SW480 (cell line): ENCODE results near the gene STARD7.
"Not testable (repeated sequence)": the region's sequence is repeated elsewhere in the genome, so short reads cannot be mapped to it uniquely, and the experiment has no call there.

Experiments used
- DNase-seq: peaks from one replicate; pipeline ENCODE4 v3.0.0-alpha.2; 2016; ENCODE audit warnings: low spot score

Gene STARD7

DNA sequence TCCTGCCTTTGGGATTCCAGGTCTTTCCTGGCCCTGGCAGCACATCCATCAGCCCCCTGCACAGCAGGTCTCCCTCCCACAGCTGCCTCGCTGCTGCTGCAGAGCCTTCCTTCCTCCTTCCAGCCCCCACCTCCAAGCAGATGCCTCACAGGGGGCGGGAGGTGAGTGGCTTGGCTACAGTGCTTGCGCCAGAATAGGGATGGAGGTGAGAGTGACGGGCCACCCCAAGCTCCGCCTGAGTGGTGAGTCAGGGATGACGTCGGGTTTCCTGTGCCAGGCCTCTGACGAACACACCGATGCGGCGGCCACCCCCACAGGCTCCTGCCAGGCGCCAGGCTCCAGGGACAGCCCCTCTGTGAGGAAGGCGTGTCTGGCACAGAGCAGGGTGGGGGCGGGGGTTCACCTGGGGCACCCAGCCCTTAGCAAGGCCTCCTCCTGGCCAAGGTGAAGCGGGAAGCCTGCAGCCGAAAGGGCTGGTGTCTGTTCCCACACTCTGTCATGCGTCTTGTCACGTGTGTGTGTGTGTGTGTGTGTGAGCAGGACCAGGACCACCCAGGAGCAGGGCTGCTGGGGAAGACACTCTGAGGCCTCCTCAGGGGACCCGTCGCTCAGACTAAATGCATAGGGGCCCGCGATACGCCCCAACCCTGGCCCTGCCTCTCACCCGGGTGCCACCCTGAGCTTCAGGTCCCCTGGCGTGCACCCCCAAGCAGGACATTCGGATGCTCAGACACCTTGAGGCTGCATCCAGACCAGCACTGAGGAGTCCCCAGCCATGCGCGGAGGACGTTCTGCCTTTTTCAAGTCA lies 60.0 kb downstream of the STARD7 start:
- peak; percentile 91 for DNase-seq

DNA sequence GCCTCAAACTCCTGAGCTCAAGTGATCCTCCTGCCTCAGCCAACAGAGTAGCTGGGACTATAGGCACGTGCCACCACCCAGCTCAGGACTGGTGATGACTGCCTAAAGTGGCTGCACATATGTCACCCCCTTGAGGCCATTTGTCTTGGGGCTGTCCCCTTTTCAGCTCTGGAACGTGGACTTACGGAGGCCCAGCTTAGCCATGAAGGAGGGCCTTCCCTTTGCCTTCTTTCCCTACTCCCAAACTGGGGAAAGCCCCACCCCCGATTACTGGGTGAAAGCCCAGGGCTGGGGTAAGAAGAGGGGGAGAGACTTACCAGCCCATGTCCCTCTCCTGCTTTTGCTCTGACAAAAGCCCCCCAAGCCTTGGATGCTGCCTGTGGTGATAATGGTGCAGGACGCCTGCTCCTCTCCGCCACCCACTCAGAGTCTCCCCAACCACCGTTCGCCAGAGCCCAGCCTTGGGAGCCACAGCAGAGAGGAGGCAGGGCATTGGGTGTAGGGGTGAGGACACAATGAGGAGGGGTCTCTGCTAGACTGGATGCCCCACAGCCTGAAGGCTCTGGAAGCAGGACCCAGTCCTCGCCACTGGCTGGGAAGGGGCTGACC lies 60.9 kb downstream of the STARD7 start:
- no peak for DNase-seq

DNA sequence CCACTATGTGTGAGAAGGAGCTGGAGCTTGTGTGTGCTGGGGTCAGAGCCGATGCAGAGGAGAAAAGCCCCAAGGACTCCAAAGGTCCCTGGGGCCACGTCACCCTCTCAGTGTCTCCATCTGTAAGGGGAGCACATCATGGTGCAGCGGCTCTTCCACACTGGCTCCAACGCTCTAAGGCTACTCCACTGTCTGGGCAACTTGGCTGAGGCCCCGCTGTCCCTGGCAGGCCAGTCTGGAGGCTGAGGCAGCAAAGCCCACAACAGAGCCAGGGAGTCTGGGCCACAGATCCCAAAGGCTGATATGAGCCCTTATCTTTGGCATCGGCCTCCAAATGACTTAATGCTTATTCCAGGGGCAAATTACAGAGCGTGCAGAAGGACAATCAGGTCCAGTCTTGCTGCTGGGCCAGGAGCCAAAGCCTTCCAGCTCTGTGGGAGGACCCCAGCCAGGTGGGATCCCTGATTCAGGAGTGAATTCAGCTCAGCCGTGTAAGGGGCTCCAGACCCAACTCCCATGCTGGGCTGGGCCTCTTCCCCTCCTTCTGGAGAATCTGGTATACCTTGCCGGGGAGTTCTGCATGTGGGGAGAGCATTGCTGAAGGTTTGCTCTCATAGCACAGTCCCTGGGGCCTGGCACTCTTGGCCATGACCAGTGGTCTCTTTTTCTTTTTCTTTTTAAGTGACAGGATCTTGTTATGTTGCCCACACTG lies 61.6 kb downstream of the STARD7 start:
- DNase-seq = peak; percentile 37

DNA sequence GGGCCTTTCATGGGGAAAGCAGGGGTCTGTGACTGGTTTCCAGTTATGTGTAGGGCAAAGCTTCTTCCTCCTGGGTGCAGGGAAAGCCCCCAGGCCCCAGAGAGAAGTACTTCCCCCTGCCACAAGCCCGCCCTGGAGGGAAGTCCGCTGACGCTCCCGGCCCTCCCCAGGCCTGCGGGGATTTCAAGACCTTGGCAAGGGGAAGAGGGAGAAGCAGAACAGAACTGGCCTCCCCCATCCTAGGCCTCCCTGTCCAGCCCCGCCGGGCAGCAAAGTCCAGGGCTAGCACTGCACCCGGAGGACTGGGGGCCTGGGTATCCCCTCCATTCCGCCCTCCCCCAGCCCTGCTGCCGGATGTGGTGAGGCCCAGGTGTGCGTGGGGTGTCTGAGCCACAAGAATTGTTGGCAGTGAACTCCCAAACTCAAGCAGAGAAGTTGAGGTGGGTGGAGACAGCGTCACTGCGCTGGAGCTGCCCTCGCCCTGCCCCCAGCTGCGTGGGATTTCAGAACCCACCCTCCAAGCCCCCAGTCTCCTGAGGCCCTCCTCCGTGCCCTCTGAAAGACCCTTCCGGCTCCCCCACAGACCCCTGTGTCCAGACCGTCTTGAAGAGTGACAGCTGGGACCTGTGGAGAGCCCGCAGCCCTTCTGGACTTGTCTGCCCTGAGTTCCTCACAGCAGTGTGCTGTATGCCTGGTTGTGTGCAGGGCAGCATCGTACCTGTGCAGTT lies 62.3 kb downstream of the STARD7 start:
- peak; percentile 61 for DNase-seq

DNA sequence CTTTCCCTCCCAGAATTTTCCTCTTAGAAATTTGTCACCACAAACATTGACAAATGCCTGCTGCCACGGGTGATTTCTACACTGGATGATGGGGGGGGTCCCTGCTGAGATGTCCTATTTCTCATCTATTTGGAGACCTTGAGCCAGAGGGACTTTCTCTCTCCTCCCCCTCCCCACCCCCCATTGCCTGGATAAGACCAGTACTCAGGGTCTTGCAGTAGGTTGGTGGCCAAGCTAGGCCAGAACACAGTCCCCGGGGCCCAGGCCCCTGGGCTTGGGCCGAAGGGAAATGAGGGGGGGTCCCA lies 62.8 kb downstream of the STARD7 start:
- DNase-seq = no peak

DNA sequence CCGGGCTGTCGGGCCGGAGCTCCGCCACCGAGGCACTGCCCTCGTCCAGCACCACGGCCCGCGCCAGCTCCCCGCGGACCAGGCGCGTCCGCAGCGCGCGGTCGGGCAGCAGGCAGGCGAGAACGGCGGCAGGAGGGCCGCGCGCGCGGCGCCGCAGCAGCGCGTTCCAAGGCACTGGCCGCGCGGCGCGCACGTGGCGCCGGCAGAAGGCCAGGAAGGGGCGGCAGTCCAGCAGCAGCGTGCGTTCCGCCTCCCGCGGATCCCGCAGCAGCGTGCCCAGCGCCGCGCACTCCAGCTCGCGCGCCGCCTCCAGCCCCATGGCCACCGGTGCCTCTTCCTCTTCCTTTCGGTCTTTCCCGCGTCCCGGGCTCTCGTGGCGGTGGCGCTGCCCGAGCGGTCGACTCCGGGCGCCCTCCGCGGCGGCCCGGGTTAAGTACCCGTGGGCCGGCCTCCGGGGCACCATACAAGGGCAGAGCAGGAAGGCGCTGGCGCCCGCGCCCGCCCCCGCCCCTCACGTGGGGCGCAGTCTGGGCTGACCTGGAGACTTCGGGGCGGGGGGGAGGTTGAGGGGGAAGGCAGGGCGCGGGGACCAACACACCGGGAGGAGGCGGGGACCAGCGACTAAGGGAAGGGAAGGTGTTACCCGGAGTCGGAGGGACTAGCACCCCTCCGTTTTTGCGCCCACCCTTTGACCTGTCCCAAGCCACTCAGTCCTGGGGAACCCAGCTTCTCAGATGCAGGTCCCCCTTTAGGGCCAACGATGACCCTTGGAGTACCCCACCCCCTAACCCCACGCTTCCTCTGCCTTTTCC lies 63.4 kb downstream of the STARD7 start, which contains the start of gene DUSP2:
Gene DUSP2 (minus strand): TSS at position 405 of the 812 bp plus-strand sequence. CDS start 86 bp downstream, at position 319.
- DNase-seq = peak; percentile 93

DNA sequence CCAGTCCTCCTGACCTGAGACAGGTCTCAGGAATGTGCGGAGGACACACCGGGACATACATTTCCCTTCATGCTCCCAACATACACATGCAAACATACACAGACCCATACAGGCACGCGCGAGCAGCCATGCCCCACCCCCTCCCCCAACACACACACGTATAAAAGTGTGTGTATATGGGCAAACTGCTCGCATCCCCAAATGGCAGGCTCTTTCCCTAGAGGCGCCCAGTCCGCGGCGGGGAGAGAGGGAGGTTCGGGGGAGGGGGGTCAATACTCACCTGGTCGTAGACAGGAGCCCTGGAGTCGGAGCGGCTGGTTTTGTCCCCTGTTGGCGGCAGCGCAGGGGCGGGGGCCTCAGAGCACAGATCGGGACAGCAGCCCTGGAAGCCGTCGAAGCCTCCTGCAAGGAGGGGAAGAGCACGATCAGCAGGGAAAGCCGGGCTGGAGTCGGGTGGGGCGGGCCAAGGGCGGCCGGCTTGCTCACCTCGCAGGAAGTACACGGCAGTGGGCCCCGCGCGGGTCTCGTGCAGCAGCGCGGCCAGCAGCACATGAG lies 64.1 kb downstream of the STARD7 start:
- peak; percentile 36 for DNase-seq

DNA sequence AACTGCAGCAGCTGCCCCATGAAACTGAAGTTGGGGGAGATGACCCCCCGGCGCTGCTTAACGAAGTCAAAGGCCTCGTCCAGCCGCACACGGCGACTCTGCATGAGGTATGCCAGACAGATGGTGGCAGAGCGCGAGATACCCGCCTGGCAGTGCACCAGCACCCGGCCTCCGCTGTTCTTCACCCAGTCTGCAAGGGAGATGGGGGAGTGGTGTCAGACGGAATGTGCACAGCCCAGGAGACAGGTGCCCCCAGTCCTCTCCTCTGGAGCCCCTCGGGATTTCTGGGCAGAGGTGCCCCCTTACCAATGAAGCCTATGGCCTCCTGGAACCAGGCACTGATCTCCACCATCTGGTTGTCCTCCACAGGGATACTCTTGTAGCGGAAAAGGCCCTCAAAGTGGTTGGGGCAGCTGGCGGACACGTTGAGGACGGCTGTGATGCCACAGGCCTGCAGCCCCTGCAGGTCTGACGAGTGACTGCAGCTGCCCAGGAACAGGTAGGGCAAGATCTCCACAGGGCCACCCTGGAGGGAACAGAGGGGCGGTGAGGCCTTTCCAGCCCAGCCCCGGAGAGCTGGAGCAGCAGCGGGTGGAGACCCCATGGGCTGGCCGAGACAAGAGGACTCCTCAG lies 64.7 kb downstream of the STARD7 start:
- DNase-seq = peak; percentile 71

DNA sequence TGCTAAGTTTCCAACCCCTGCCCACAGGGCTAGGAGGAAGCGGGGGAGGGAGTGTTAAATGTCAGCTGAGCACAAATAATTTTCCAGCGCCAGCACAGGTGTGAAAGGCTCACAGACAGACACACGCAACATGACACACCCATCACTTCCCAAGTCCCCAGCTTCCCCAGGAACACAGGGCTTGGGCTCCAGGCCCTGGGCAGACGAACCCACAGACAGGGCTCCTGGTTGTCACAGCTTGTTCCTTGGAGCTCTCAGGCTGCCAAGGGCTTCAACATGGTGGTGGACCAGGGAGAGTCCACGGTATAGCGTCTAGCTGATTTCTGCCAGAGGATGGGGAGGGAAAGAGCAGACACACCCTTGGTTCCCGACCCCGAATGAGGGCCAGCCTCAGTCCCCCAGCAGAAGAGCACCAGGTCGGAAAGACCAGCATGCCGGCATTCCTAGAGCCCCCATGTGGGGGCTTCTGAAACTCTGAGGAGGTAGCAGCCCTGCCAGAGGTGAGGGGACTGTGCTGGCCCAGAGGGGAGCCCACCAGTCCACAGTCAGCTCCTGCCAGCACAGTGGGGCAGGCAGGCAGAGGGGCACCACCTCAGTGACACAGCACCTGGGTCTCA lies 65.3 kb downstream of the STARD7 start:
- no peak for DNase-seq

DNA sequence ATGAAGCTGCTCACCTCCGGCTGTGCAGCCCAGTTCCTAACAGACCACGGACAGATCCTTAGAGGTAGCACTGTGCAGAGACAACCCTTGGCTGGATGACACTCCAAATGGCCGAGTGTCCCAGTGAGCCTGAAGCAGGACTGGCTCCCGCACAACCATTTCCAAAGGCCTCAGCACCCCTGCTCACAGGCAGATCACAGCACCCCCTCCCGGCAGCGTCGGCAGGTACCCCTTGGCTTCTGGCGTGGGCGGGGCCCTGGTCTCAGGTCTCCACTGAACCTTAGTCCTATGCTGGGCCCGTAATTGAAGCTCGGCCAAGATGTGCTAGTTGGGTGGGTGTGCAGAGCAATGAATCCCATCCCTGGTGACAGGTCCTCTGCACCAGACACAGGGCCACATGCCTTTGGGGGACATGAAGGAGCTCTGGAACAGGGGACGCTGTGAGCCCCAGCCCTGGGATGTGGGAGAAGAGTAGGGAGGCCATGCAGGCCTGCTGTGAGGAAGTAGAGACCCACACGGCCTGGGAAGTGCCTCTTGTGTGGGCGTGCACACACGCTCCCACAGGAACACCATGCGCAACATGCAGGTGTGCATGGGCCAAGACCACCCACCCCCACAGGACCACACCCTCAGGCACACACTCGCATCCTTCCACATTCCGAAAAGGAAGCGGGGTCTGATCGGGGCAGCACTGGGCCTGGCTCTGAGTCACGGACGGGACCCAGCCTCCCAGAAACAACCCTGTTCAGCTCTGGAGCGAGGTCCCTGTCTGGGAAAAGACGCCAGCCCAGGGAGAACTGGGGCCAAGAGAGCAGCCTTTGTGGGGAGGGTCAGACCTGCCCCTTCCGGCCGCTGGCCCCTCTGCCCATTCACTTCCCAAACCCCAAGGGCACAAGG lies 66.2 kb downstream of the STARD7 start:
- peak; percentile 34 for DNase-seq

DNA sequence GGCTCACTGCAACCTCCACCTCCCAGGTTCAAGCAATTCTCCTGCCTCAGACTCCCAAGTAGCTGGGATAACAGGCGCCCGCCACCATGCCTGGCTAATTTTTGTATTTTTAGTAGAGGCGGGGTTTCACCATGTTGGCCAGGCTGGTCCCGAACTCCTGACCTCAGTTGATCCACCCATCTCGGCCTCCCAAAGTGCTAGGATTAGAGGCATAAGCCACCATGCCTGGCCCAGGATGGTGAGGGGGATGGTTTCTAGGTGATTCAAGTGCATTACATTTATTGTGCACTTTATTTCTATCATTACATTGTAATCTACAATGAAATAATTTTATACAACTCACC lies 67.0 kb downstream of the STARD7 start:
- DNase-seq = not testable (repeated sequence)

DNA sequence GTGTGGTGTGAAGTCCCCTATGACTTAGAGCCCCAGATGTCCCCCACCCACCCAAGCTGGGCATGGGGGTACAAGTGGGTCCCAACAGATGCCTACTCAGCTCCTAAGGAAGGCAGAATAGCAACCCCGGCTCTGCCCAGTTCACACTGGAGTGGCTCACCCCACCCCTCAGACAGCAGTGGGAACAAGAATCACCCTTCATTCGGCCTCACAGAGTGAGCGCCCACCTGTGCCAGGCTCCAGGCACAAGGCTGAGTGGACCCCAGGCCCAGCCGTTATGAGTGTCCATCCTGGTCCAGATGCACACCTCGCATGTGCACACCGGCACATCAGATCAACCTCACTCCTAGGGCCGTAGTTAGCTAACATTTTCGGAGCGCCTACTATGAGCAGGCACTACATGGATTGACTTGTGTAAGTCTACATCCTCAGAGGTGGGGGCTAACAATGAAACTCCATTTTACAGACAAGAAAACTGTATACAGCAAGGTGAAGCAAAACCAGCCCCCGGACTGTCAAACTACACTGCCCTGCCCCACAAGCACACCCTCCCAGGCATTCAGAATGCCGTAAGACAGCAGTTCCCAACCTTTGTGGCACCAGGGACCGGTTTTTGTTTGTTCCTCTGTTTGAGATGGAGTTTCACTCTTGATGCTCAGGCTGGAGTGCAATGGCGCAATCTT lies 67.5 kb downstream of the STARD7 start:
- no peak for DNase-seq

DNA sequence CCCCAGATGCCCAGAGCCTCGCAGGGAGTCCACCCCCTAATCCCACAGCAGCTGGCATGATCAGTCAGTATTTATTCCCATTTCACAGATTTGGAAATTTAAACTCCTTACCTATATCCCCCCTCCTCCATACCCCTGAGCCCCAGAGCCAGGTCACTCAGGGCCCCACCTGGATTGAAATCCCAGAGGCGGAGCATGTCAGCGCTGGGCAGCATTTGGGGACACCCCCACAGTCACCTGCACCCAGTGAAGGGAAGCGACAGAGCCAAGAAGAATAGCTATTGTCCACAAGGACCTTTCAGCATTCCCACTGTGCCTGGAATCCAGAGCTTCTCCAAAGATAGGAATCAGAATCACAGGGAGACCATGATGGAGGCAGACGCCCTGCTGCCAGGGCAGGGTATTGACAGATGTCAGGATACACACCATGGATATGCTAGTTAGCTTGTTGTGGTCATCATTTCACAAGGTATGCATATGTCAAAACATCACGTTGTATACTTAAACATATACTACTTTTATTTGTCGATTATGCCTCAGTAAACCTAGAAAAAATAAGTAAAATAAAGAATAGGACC lies 69.4 kb downstream of the STARD7 start:
- DNase-seq = no peak

DNA sequence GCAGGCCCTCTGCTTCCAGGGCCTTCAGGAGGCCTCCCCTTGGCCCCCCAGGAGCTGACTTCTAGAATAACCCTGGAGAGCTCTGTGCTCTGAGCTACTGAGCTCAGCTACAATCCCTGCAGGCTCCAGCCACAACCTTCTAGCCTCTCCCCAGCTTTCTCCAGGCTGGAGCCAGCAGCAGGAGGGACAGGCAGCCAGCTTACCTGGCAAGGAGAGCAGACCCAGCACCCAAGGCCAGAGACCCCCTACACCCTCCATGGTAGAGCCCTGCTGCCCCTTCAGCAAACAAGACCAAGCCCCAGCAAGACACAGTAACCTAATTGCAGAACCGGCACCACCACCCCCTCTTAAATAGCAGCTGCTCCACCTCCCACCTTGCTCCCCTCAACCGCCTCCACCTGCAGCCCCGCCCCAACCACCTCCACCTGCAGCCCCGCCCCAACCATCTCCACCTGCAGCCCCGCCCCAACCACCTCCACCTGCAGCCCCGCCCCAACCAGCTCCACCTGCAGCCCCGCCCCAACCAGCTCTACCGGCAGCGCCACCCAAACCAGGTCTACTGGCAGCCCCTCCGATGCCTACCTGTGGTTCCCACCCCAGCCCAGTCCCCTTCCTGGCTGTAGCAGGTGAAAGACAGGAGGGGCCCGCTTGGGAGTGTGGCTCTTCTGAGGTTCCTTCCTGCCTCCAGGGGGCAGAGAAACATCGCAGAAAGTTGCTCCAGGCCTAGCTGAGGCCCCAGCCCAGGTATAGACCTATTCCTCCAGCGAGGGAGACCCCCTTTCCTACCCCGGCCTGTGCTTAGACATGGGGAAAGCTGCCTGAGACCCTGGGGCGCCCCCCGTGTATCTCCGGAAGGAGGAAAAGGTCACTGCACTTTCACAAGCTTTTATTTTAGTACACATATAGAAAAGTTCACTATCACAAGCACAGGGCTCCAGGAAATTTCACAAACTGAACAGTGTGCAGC lies 70.2 kb downstream of the STARD7 start, which contains the start of gene ASTL:
Gene ASTL (minus strand): TSS at position 324 of the 967 bp plus-strand sequence. CDS start 66 bp downstream, at position 258.
- DNase-seq = peak; percentile 87

DNA sequence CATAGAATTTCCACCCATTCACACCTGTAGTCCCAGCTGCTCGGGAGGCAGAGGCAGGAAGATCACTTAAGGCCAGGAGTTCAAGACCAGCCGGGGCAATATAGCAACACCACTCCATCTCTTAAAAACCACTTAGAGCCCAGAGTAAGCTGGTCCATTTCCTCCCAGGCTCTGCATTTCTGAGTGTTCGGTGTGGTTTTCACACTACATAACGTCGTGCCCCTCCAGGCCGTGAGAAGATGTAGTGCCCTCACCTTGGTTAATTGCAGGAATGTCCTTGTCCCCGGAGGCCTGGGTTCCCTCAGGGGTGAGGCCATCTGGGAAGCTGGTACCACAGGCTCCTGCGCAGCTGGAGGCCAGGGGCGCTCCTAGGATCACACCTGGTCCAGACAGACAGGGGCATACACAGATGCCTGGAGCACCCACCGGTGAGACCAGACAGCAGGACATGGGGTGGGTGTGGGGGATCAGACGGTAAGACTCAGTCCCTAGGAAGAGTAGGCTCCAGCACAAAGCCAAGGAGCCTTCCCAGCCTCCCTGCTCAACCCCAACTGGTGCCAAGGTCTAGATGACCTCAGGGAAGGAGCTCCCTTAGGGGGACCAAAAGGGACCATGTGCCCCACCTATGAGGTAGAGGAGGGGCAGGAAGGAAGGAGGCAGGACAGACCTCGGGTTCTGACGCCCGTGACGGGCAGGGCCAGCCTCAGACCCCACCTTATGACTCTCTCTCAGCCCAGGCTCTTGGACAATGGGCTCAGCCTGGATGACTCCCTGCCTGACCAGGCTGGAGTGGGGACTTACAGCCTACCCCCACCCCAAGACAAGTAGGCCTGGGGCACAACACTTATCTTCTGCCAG lies 71.1 kb downstream of the STARD7 start:
- DNase-seq = no peak

DNA sequence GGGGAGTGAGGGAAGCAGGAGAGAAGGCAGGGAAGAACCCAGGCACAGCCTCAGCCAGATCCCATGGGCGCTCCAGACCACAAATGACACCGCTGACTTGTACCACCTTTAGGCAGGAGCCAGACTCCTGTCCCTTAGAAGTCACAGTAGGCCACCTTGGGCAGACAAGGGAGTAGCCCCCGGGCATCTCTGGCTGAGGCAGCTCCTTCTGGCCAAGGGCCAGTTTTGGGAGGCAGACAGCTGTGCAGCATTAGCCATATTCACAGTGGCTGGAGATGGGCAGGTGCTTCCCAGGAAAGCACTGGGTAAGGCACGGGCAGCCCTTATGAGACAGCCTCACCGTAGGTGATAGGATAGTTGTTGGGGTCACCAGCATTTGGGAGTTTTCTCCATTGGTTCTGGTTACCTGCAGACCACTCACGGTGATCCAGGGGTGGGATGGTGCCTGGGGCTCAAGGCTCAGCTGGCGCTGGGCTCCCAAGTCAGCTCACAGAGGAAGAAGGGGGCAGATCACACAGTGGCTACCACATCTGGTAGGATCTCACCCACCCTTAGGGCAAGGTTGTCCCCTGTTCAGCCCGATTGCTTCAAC lies 72.4 kb downstream of the STARD7 start:
- no peak for DNase-seq
